Glutamatergic neuron (in vitro differentiated cells): ENCODE data around the gene PPIL6. TPM values are rescaled to one million over a fixed set of nuclear protein-coding genes. Genes with fewer than 3 reads are reported as not detected.

Source experiments
- DNase-seq: peaks from one replicate; pipeline ENCODE4 v3.0.0; 2022
- H3K27ac Mint-ChIP-seq: one replicate; pipeline ENCODE4 v1.8.0; 2020; ENCODE audit warnings: mild to moderate bottlenecking, mixed read lengths, inconsistent platforms; ENCODE audit not compliant: unreplicated experiment
- H3K27me3 Mint-ChIP-seq: one replicate; pipeline ENCODE4 v1.8.0; 2020; ENCODE audit warnings: mild to moderate bottlenecking, moderate library complexity, mixed read lengths, inconsistent platforms; ENCODE audit not compliant: unreplicated experiment
- H3K36me3 Mint-ChIP-seq: one replicate; pipeline ENCODE4 v1.8.0; 2020; ENCODE audit warnings: mild to moderate bottlenecking, mixed read lengths, inconsistent platforms; ENCODE audit not compliant: unreplicated experiment
- H3K4me1 Mint-ChIP-seq: one replicate; pipeline ENCODE4 v1.8.0; 2020; ENCODE audit warnings: mild to moderate bottlenecking, low read depth, mixed read lengths, inconsistent platforms; ENCODE audit not compliant: unreplicated experiment
- H3K4me3 Mint-ChIP-seq: one replicate; pipeline ENCODE4 v1.8.0; 2020; ENCODE audit warnings: mild to moderate bottlenecking, mixed read lengths, inconsistent platforms; ENCODE audit not compliant: unreplicated experiment
- H3K9me3 Mint-ChIP-seq: one replicate; pipeline ENCODE4 v1.8.0; 2020; ENCODE audit warnings: mild to moderate bottlenecking, moderate library complexity, mixed read lengths, inconsistent platforms; ENCODE audit not compliant: unreplicated experiment
- CTCF ChIP-seq: fragments of 200-600 bp; sonication (generic); IDR thresholded peaks from one replicate; pipeline ENCODE4 v1.5.0; 2021; ENCODE audit not compliant: partially characterized antibody, unreplicated experiment
- total RNA-seq: library from RNA; stranded (reverse); fragmentation: NEBNext Ultra II Directional; extraction: Animal tissue kit (Norgen Biotek cat#: 25700); gene quantifications from one replicate; pipeline ENCODE4 v1.2.1, GENCODE V29; 2021; ENCODE audit not compliant: unreplicated experiment

The PPIL6 gene
- total RNA-seq, 1 donor from 2014 or later, result 0.83 TPM

- peaks cover 3% of the 10 kb centered on the region for H3K4me1 Mint-ChIP-seq
- DNase-seq, result no peak
- peaks cover under 1% of the 10 kb centered on the region for H3K27me3 Mint-ChIP-seq
- H3K4me3 Mint-ChIP-seq, result no peak overlapping the region
- no peaks in the 10 kb centered on the region for H3K36me3 Mint-ChIP-seq
- peaks cover 6% of the 10 kb centered on the region for H3K9me3 Mint-ChIP-seq
- no peak for TF ChIP-seq CTCF
- H3K27ac Mint-ChIP-seq, result no peak overlapping the region
Observed at GRCh38 chr6:109460161-109460829, 19.9 kb upstream of the PPIL6 start.

GRCh38 chr6:109458774-109459531 is 18.5 kb upstream of the PPIL6 start:
- Mint-ChIP-seq H3K36me3 (no peaks in the 10 kb centered on the region), H3K27ac (no peak overlapping the region), H3K4me3 (no peak overlapping the region), H3K9me3 (peaks cover 13% of the 10 kb centered on the region), H3K4me1 (peaks cover 5% of the 10 kb centered on the region), H3K27me3 (peaks cover 11% of the 10 kb centered on the region)
- no peak for DNase-seq
- no peak for TF ChIP-seq CTCF

GRCh38 chr6:109457562-109457996 is 17.2 kb upstream of the PPIL6 start:
- Mint-ChIP-seq H3K4me1 (peaks cover 13% of the 10 kb centered on the region), H3K9me3 (peaks cover 20% of the 10 kb centered on the region), H3K27ac (no peak overlapping the region), H3K36me3 (no peaks in the 10 kb centered on the region), H3K4me3 (peak overlapping the region; percentile 92), H3K27me3 (peaks cover 13% of the 10 kb centered on the region)
- DNase-seq, result no peak
- TF ChIP-seq CTCF, result no peak

GRCh38 chr6:109456710-109457561 is 16.5 kb upstream of the PPIL6 start:
- peaks cover 20% of the 10 kb centered on the region for H3K9me3 Mint-ChIP-seq
- DNase-seq, result no peak
- H3K36me3 Mint-ChIP-seq, result no peaks in the 10 kb centered on the region
- peaks cover 20% of the 10 kb centered on the region for H3K4me1 Mint-ChIP-seq
- TF ChIP-seq CTCF, result no peak
- peaks cover 14% of the 10 kb centered on the region for H3K27me3 Mint-ChIP-seq
- H3K27ac Mint-ChIP-seq, result peak overlapping the region; percentile 41
- peak overlapping the region; percentile 92 for H3K4me3 Mint-ChIP-seq
